ENCODE measurements around the gene CDC42EP1.

CDC42EP1 gene

GRCh38 chr22:37520776-37521191, 39.5 kb upstream of the CDC42EP1 start:
- TF ChIP-seq FOXP2 (optimal IDR thresholded peaks at IDR 0.05; ENCODE audit: borderline replicate concordance, extremely low read depth, extremely low read length, insufficient read depth) (no peak), REST (IDR thresholded peaks at IDR 0.05; ENCODE audit: insufficient read depth in 1 of 2, low read depth in 2 of 2, low read length in 2 of 2) (no peak), SIN3A (IDR thresholded peaks at IDR 0.05; ENCODE audit: borderline replicate concordance, insufficient read depth, low read length) (no peak), POLR2AphosphoS5 (IDR thresholded peaks at IDR 0.05; ENCODE audit: low read depth, low read length) (no peak), TAF1 (IDR thresholded peaks at IDR 0.05; ENCODE audit: borderline replicate concordance, insufficient read depth, low read length) (no peak)

DNA sequence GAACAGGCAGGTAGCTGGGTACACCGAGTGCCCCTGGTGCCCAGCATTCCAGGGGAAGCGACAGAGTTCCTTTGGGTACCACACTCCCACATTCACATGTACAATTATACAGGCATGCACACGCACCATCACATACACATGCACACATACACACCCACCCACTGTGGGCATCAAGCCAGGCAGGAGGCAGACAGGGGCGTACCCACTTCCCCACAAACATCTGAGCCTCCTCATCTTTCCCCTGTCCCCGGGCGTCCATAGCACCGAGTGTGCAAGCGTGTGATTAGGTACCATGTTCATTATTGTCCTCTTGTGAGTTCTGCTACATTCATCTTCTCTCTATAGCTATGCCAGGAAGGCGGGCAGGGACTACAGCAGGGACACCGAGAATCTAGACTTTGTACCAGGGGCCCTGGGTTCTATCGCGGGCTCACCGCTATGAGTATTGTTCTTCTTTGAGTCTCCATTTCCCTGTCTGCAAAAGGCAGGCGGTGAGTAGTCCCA, 39.0 kb upstream of the CDC42EP1 start:
- no peak for TF ChIP-seq REST (IDR thresholded peaks at IDR 0.05; ENCODE audit: insufficient read depth in 1 of 2, low read depth in 2 of 2, low read length in 2 of 2)
- no peak for TF ChIP-seq TAF1 (IDR thresholded peaks at IDR 0.05; ENCODE audit: borderline replicate concordance, insufficient read depth, low read length)
- TF ChIP-seq SIN3A (IDR thresholded peaks at IDR 0.05; ENCODE audit: borderline replicate concordance, insufficient read depth, low read length), result no peak
- TF ChIP-seq FOXP2 (optimal IDR thresholded peaks at IDR 0.05; ENCODE audit: borderline replicate concordance, extremely low read depth, extremely low read length, insufficient read depth), result no peak
- no peak for TF ChIP-seq POLR2AphosphoS5 (IDR thresholded peaks at IDR 0.05; ENCODE audit: low read depth, low read length)

DNA sequence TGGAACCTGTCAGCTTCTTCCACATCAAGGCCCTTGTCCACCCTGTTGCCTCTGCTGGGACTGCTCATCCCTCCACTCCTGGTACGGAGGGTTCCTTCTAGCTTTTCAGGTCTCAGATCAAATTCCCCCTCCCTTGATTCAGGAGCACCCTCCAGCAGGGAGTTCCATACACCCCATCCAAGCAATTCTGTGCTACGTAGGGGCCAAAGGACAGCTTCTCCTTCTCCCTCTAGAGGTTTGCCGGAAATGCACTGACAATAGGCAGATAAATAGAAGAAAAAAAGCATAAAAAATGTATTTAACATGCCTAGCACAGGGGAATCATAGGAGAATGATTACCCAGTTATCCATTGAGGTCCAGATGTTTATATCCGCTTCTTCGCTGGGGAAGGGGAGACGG, 37.8 kb upstream of the CDC42EP1 start:
- TF ChIP-seq FOXP2 (optimal IDR thresholded peaks at IDR 0.05; ENCODE audit: borderline replicate concordance, extremely low read depth, extremely low read length, insufficient read depth) (no peak), SIN3A (IDR thresholded peaks at IDR 0.05; ENCODE audit: borderline replicate concordance, insufficient read depth, low read length) (no peak), REST (IDR thresholded peaks at IDR 0.05; ENCODE audit: insufficient read depth in 1 of 2, low read depth in 2 of 2, low read length in 2 of 2) (no peak), POLR2AphosphoS5 (IDR thresholded peaks at IDR 0.05; ENCODE audit: low read depth, low read length) (no peak), TAF1 (IDR thresholded peaks at IDR 0.05; ENCODE audit: borderline replicate concordance, insufficient read depth, low read length) (no peak)

DNA sequence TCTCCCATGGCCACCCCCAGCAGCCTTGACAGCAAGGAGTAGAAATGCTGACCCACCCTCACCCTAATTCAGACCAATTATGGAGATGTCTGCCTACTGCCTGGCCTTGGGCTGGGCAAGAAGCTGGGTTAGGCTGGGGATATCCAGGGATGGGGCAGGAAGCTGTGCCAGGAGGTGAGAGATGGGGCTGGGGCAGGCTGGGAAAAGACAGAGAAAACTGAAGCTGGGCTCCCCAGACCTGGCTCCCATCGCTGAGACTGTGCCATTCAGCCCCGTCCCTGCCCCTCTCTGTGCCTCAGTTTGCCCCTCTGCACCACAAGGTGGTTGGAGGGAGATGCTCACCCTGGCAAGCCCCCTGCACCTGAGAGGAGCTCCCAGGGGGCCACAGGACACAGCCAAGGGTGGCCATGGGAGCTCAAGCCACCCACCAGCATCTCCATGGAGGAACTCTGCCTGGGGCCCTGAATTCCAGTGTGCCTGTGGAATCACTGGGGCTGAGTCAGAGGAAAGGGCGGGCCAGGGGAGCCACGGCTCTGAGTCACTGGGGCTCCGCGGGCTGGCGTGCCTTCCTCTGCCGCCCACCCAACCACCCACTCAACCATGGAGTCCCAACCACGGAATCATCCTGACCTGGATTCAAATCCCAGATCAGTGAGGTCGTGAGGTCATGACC, 35.1 kb upstream of the CDC42EP1 start:
- TF ChIP-seq REST (IDR thresholded peaks at IDR 0.05; ENCODE audit: insufficient read depth in 1 of 2, low read depth in 2 of 2, low read length in 2 of 2), result no peak
- TF ChIP-seq FOXP2 (optimal IDR thresholded peaks at IDR 0.05; ENCODE audit: borderline replicate concordance, extremely low read depth, extremely low read length, insufficient read depth), result peak; percentile 11
